ENCODE data around the gene POLR2E.

DNA sequence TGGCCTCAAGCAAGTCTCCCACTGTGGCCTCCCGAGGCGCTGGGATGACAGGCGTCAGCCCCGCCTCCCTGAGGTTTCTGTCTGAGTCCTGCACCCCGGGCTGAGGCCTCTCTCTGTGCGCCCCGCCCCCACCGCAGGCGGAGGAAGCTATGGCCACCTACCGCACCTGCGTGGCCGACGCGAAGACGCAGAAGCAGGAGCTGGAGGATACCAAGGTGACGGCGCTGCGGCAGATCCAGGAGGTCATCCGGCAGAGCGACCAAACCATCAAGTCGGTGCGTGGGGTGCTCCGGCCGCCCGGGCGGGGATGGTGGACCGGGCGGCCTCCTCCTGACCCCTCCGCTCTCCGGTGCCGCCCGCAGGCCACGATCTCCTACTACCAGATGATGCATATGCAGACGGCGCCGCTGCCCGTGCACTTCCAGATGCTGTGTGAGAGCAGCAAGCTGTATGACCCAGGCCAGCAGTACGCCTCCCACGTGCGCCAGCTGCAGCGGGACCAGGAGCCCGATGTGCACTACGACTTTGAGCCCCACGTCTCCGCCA is 15.5 kb downstream of the POLR2E start:
- TF ChIP-seq, protein P1, sequence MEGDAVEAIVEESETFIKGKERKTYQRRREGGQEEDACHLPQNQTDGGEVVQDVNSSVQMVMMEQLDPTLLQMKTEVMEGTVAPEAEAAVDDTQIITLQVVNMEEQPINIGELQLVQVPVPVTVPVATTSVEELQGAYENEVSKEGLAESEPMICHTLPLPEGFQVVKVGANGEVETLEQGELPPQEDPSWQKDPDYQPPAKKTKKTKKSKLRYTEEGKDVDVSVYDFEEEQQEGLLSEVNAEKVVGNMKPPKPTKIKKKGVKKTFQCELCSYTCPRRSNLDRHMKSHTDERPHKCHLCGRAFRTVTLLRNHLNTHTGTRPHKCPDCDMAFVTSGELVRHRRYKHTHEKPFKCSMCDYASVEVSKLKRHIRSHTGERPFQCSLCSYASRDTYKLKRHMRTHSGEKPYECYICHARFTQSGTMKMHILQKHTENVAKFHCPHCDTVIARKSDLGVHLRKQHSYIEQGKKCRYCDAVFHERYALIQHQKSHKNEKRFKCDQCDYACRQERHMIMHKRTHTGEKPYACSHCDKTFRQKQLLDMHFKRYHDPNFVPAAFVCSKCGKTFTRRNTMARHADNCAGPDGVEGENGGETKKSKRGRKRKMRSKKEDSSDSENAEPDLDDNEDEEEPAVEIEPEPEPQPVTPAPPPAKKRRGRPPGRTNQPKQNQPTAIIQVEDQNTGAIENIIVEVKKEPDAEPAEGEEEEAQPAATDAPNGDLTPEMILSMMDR (IDR thresholded peaks at IDR 0.05; ENCODE audit: low read depth, low read length, missing input control): no peak
- TF ChIP-seq RAD21 (IDR thresholded peaks at IDR 0.05) (no peak), YY1 (IDR thresholded peaks at IDR 0.05) (no peak), TAF1 (conservative IDR thresholded peaks at IDR 0.05) (no peak), SP1 (IDR thresholded peaks at IDR 0.05) (no peak), JUND (IDR thresholded peaks at IDR 0.05) (no peak), GABPA (IDR thresholded peaks at IDR 0.05 in 1 of 2, conservative IDR thresholded peaks at IDR 0.05 in 1 of 2) (no peak)
- TF ChIP-seq, protein P2, sequence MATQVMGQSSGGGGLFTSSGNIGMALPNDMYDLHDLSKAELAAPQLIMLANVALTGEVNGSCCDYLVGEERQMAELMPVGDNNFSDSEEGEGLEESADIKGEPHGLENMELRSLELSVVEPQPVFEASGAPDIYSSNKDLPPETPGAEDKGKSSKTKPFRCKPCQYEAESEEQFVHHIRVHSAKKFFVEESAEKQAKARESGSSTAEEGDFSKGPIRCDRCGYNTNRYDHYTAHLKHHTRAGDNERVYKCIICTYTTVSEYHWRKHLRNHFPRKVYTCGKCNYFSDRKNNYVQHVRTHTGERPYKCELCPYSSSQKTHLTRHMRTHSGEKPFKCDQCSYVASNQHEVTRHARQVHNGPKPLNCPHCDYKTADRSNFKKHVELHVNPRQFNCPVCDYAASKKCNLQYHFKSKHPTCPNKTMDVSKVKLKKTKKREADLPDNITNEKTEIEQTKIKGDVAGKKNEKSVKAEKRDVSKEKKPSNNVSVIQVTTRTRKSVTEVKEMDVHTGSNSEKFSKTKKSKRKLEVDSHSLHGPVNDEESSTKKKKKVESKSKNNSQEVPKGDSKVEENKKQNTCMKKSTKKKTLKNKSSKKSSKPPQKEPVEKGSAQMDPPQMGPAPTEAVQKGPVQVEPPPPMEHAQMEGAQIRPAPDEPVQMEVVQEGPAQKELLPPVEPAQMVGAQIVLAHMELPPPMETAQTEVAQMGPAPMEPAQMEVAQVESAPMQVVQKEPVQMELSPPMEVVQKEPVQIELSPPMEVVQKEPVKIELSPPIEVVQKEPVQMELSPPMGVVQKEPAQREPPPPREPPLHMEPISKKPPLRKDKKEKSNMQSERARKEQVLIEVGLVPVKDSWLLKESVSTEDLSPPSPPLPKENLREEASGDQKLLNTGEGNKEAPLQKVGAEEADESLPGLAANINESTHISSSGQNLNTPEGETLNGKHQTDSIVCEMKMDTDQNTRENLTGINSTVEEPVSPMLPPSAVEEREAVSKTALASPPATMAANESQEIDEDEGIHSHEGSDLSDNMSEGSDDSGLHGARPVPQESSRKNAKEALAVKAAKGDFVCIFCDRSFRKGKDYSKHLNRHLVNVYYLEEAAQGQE (IDR thresholded peaks at IDR 0.05): no peak
- TF ChIP-seq, protein P3, sequence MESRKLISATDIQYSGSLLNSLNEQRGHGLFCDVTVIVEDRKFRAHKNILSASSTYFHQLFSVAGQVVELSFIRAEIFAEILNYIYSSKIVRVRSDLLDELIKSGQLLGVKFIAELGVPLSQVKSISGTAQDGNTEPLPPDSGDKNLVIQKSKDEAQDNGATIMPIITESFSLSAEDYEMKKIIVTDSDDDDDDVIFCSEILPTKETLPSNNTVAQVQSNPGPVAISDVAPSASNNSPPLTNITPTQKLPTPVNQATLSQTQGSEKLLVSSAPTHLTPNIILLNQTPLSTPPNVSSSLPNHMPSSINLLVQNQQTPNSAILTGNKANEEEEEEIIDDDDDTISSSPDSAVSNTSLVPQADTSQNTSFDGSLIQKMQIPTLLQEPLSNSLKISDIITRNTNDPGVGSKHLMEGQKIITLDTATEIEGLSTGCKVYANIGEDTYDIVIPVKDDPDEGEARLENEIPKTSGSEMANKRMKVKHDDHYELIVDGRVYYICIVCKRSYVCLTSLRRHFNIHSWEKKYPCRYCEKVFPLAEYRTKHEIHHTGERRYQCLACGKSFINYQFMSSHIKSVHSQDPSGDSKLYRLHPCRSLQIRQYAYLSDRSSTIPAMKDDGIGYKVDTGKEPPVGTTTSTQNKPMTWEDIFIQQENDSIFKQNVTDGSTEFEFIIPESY (IDR thresholded peaks at IDR 0.05): no peak
- TF ChIP-seq, protein P4, sequence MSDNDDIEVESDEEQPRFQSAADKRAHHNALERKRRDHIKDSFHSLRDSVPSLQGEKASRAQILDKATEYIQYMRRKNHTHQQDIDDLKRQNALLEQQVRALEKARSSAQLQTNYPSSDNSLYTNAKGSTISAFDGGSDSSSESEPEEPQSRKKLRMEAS (IDR thresholded peaks at IDR 0.05): no peak
- TF ChIP-seq, protein P5, sequence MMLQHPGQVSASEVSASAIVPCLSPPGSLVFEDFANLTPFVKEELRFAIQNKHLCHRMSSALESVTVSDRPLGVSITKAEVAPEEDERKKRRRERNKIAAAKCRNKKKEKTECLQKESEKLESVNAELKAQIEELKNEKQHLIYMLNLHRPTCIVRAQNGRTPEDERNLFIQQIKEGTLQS (IDR thresholded peaks at IDR 0.05): no peak
